Endothelial cell of umbilical vein (primary cell): ENCODE results near the gene CCDC106. TPM values are rescaled to one million over a fixed set of nuclear protein-coding genes. Genes with fewer than 3 reads are reported as not detected.

ENCODE experiments used
- BruUV-seq: library from RNA; stranded (reverse); fragments of 400-500 nt; replicated peaks from 2 replicates; lab custom pipeline; 2021; lab: Mats Ljungman, UMichigan
- CTCF ChIA-PET: fragments of 300-600, 350-600 bp; sonication (Branson Sonifier 250); formaldehyde crosslinking; loops from one replicate; lab custom pipeline; 2021; ENCODE audit warnings: antibody characterized with exemption, inconsistent platforms; lab: Charles Lee
- POLR2A ChIA-PET: fragments of 300-600, 350-600 bp; sonication (Branson Sonifier 250); formaldehyde crosslinking; loops from one replicate; lab custom pipeline; 2021; ENCODE audit warnings: antibody characterized with exemption, inconsistent platforms; lab: Charles Lee
- DNase-seq: peaks from one replicate; pipeline ENCODE4 v3.0.0-alpha.2; 2011; ENCODE audit warnings: low read depth, low spot score
- FAIRE-seq: peaks from 2 replicates; lab custom pipeline; 2011; peaks lifted over from hg19 to GRCh38; lab: Jason Lieb, UNC
- H2AFZ ChIP-seq: 2 replicates; pipeline ENCODE4 v1.6.0; 2012; ENCODE audit warnings: low read depth, low read length, control low read depth, inconsistent platforms
- H3K27ac ChIP-seq: 2 replicates; pipeline ENCODE4 v1.5.1; 2011; ENCODE audit warnings: low read depth, mild to moderate bottlenecking, control low read depth, low read length, moderate library complexity; ENCODE audit not compliant: insufficient read depth
- H3K27me3 ChIP-seq, 2 experiments: 2 replicates each; pipeline versions ENCODE4 v1.6.0 to v1.6.1; 2011; ENCODE audit warnings: low read length in 2 of 2, mixed read lengths in 1 of 2; ENCODE audit not compliant: control insufficient read depth in 2 of 2, insufficient read depth in 2 of 2
- H3K36me3 ChIP-seq, 2 experiments: 2 replicates in 1 of 2; 3 replicates in 1 of 2; pipeline ENCODE4 v1.5.1; 2011; ENCODE audit warnings: low read length in 2 of 2, mild to moderate bottlenecking in 1 of 2, moderate library complexity in 1 of 2; ENCODE audit not compliant: control insufficient read depth in 2 of 2, insufficient read depth in 2 of 2; ENCODE audit errors: extremely low read depth in 1 of 2
- H3K4me1 ChIP-seq: 3 replicates; pipeline ENCODE4 v1.5.1; 2011; ENCODE audit warnings: mild to moderate bottlenecking, low read length; ENCODE audit not compliant: control insufficient read depth, insufficient read depth; ENCODE audit errors: extremely low read depth
- H3K4me2 ChIP-seq: 2 replicates; pipeline ENCODE4 v1.6.1; 2011; ENCODE audit warnings: low read length, control low read depth, mixed read lengths; ENCODE audit not compliant: insufficient read depth
- H3K4me3 ChIP-seq, 3 experiments: fragments of 200-600 bp in 1 of 3; sonication (generic), shearing (Covaris generic) in 1 of 3; replicated peaks in 1 of 3; 2 replicates each; pipeline ENCODE4 v1.5.1; 2011 to 2016; ENCODE audit warnings: control low read depth in 3 of 3, low read length in 3 of 3, mild to moderate bottlenecking in 2 of 3, inconsistent platforms in 1 of 3, low read depth in 1 of 3, moderate library complexity in 1 of 3; ENCODE audit not compliant: insufficient read depth in 1 of 3
- H3K79me2 ChIP-seq: 2 replicates; pipeline ENCODE4 v1.6.0; 2012; ENCODE audit warnings: low read length, inconsistent platforms; ENCODE audit not compliant: control insufficient read depth, insufficient read depth
- H3K9ac ChIP-seq: replicated peaks from 2 replicates; pipeline ENCODE3; 2011; ENCODE audit warnings: low read length, control low read depth; ENCODE audit not compliant: insufficient read depth; ENCODE audit errors: extremely low read depth
- H3K9me1 ChIP-seq: replicated peaks from 3 replicates; pipeline ENCODE4 v1.6.0; 2011; ENCODE audit warnings: mild to moderate bottlenecking, low read length; ENCODE audit not compliant: control insufficient read depth, insufficient read depth; ENCODE audit errors: extremely low read depth
- H3K9me3 ChIP-seq: replicated peaks from 2 replicates; pipeline ENCODE4 v1.5.1; 2012; ENCODE audit warnings: low read length, inconsistent platforms; ENCODE audit not compliant: control insufficient read depth, insufficient read depth
- H4K20me1 ChIP-seq: replicated peaks from 2 replicates; pipeline ENCODE3; 2011; ENCODE audit warnings: mild to moderate bottlenecking, low read length; ENCODE audit not compliant: control insufficient read depth, insufficient read depth; ENCODE audit errors: extremely low read depth
- EZH2 ChIP-seq: IDR thresholded peaks from 2 replicates; pipeline ENCODE4 v1.6.1; 2012; ENCODE audit warnings: borderline replicate concordance, low read depth, mild to moderate bottlenecking, moderate library complexity, low read length, inconsistent platforms; ENCODE audit not compliant: severe bottlenecking
- FOS ChIP-seq: IDR thresholded peaks from 2 replicates; pipeline ENCODE4 v1.6.1; 2011; ENCODE audit warnings: mild to moderate bottlenecking, low read length, moderate library complexity, borderline replicate concordance; ENCODE audit not compliant: insufficient read depth
- GATA2 ChIP-seq: IDR thresholded peaks from 2 replicates; pipeline ENCODE4 v1.7.0; 2011; ENCODE audit warnings: low read depth, mild to moderate bottlenecking, moderate library complexity, mixed read lengths, low read length; ENCODE audit not compliant: insufficient read length, insufficient read depth
- JUN ChIP-seq: IDR thresholded peaks from 2 replicates; pipeline ENCODE4 v1.6.1; 2011; ENCODE audit warnings: borderline replicate concordance, low read depth; ENCODE audit not compliant: insufficient read length, insufficient read depth
- MYC ChIP-seq: IDR thresholded peaks from one replicate; pipeline ENCODE4 v1.6.1; 2011; ENCODE audit warnings: mild to moderate bottlenecking, low read depth, low read length
- POLR2A ChIP-seq: IDR thresholded peaks from 2 replicates; pipeline ENCODE4 v1.6.1; 2012; ENCODE audit warnings: low read depth, mild to moderate bottlenecking, control low read depth, low read length
- POLR2AphosphoS5 ChIP-seq: IDR thresholded peaks from 2 replicates; pipeline ENCODE4 v1.6.1; 2012; ENCODE audit warnings: low read depth, mild to moderate bottlenecking, control low read depth, low read length, moderate library complexity; ENCODE audit not compliant: insufficient read depth
- dilution Hi-C: fragments of 300-500 bp; cut with MboI; formaldehyde crosslinking; loops from one replicate; pipeline ENCODE4 v1.15.0; 2019; ENCODE audit warnings: low sequenced_read_pairs; ENCODE audit not compliant: extremely low pct_ligation_motif_present
- intact Hi-C: fragments of 100-400 bp; cut with micrococcal nuclease; formaldehyde crosslinking; loops from one replicate; pipeline ENCODE4 v1.10.0; 2022
- polyA plus RNA-seq, 4 experiments: library from polyadenylated mRNA; depleted of rRNA in 3 of 4; stranded (reverse) in 3 of 4; unstranded in 1 of 4; fragments of >200 nt; gene quantifications; 2 replicates each; pipeline versions ENCODE4 v1.2.1 to v1.2.3, GENCODE V29; 2011 to 2012; ENCODE audit warnings: missing spikeins in 1 of 4
- total RNA-seq: library from RNA; stranded (reverse); gene quantifications from 2 replicates; pipeline ENCODE4 v1.2.3, GENCODE V29; 2021
- TF ChIP-seq, protein P1 (sequence below), 2 donors: IDR thresholded peaks; 1 replicate in 1 of 2; 2 replicates in 1 of 2; pipeline ENCODE4 v1.5.1; 2011; ENCODE audit warnings: low read length in 2 of 2, mild to moderate bottlenecking in 2 of 2, moderate library complexity in 2 of 2, control low read depth in 1 of 2, inconsistent platforms in 1 of 2, low read depth in 1 of 2; ENCODE audit not compliant: insufficient read depth in 1 of 2; ENCODE audit errors: extremely low read depth in 1 of 2
- TF ChIP-seq, protein P2 (sequence below): IDR thresholded peaks from 2 replicates; pipeline ENCODE4 v1.6.1; 2011; ENCODE audit not compliant: insufficient read depth, insufficient read length

Gene CCDC106
- total and polyA plus RNA-seq, 2 donors (not counting 3 experiments of a cell fraction or from before 2014, with no cell fraction given): 11.8 to 12.0 TPM

DNA sequence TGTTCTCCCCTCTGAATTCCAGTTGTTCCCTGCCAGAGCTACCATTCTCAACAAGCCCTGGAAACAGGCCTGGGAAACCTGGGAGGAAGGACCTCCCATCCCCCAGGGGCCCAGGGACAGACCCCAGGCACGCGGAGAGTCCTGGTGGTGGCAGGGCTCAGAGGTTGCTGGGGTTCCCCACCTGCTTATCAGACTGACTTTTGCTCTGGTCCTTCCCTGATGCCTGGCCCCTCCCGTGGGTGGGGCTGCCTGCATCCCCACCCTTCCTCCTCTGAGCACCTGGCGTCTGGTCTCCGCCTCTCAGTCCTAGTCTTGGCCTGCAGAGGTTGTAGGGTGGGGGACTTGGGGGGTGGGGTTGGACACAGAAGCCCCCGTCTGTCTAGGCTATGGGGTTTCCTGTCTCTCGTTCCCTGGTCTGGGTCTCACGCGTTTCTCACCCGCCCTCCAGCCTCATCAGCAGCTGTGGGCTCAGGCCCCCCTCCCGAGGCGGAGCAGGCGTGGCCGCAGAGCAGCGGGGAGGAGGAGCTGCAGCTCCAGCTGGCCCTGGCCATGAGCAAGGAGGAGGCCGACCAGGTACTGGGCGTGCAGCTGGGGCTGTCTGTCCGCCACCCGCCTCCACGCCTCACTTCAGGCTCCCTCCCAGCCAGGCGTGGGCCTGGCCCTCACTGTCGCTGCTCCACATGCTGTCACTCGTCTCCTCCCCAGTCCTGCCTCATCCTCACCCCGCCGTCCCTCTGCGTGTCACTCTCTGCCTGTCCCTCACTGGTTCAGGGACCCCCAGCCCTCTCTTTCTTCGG, 40.6 kb downstream of the CCDC106 start:
- H4K20me1 ChIP-seq: no peaks in the 10 kb centered on the region

More for the DNA sequence above, 40.6 kb downstream of the CCDC106 start:
- no TSS peak for BruUV-seq
- no peaks in the 10 kb centered on the region for H3K9me1 ChIP-seq
- no peaks in the 10 kb centered on the region for H3K27me3 ChIP-seq
- intact Hi-C loops (no loop called here), dilution Hi-C loops (no loop called here)
- TF ChIP-seq MYC: no peak
- TF ChIP-seq, protein P1, sequence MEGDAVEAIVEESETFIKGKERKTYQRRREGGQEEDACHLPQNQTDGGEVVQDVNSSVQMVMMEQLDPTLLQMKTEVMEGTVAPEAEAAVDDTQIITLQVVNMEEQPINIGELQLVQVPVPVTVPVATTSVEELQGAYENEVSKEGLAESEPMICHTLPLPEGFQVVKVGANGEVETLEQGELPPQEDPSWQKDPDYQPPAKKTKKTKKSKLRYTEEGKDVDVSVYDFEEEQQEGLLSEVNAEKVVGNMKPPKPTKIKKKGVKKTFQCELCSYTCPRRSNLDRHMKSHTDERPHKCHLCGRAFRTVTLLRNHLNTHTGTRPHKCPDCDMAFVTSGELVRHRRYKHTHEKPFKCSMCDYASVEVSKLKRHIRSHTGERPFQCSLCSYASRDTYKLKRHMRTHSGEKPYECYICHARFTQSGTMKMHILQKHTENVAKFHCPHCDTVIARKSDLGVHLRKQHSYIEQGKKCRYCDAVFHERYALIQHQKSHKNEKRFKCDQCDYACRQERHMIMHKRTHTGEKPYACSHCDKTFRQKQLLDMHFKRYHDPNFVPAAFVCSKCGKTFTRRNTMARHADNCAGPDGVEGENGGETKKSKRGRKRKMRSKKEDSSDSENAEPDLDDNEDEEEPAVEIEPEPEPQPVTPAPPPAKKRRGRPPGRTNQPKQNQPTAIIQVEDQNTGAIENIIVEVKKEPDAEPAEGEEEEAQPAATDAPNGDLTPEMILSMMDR (IDR thresholded peaks at IDR 0.05; ENCODE audit: extremely low read depth in 1 of 2, insufficient read depth in 1 of 2, low read depth in 1 of 2, low read length in 2 of 2): no peak
- TF ChIP-seq POLR2A: no peak
- TF ChIP-seq FOS: no peak
- TF ChIP-seq EZH2: no peak
- no peak for TF ChIP-seq POLR2AphosphoS5
- no peak for TF ChIP-seq JUN
- no peak for TF ChIP-seq GATA2
- TF ChIP-seq, protein P2, sequence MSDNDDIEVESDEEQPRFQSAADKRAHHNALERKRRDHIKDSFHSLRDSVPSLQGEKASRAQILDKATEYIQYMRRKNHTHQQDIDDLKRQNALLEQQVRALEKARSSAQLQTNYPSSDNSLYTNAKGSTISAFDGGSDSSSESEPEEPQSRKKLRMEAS: no peak
- no peaks in the 10 kb centered on the region for H3K4me1 ChIP-seq
- POLR2A ChIA-PET: no interaction called here
- no peak overlapping the region for H2AFZ ChIP-seq
- FAIRE-seq: no peak
- no peak overlapping the region for H3K4me2 ChIP-seq
- CTCF ChIA-PET: interaction anchor here (1.0 kb wide), 1 partner anchor 17 kb away, joined by 3 read pairs; no protein-coding TSS in a partner anchor
- no peak overlapping the region for H3K4me3 ChIP-seq
- no peaks in the 10 kb centered on the region for H3K9me3 ChIP-seq
- H3K36me3 ChIP-seq: peaks cover 4 to 57% of the 10 kb centered on the region in 2 experiments
- H3K9ac ChIP-seq: no peak overlapping the region
- H3K79me2 ChIP-seq: peaks cover 25% of the 10 kb centered on the region
- H3K27ac ChIP-seq: no peak overlapping the region
- DNase-seq: no peak
